ENCODE measurements around the gene BICDL1.

DNA sequence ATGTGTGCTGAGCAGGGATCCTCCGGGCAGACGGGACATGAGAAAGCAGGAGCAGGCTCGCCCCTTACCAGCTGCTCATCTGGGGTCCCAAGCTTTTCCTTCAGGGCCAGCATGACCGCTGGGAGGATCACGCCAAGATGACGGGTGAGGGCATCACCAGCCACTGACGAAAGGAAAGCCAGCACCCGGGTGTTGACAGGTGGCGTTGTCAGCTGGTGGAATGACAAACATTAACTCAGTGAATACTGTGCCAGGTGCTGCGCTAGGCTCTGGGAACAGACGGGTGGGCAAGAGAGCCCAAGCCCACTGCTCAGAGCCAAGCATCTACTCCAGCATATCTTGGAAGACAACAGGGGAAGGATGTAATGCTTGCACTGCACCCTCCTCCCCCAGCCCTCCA, 148.8 kb downstream of the BICDL1 start:
- TF ChIP-seq POLR2AphosphoS5 (IDR thresholded peaks at IDR 0.05; ENCODE audit: insufficient read depth, low read depth, low read length) (no peak), POLR2A (IDR thresholded peaks at IDR 0.05; ENCODE audit: low read depth, low read length) (no peak), JUN (IDR thresholded peaks at IDR 0.05; ENCODE audit: borderline replicate concordance, insufficient read depth, insufficient read length, low read depth) (no peak)
- TF ChIP-seq, protein P1, sequence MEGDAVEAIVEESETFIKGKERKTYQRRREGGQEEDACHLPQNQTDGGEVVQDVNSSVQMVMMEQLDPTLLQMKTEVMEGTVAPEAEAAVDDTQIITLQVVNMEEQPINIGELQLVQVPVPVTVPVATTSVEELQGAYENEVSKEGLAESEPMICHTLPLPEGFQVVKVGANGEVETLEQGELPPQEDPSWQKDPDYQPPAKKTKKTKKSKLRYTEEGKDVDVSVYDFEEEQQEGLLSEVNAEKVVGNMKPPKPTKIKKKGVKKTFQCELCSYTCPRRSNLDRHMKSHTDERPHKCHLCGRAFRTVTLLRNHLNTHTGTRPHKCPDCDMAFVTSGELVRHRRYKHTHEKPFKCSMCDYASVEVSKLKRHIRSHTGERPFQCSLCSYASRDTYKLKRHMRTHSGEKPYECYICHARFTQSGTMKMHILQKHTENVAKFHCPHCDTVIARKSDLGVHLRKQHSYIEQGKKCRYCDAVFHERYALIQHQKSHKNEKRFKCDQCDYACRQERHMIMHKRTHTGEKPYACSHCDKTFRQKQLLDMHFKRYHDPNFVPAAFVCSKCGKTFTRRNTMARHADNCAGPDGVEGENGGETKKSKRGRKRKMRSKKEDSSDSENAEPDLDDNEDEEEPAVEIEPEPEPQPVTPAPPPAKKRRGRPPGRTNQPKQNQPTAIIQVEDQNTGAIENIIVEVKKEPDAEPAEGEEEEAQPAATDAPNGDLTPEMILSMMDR (IDR thresholded peaks at IDR 0.05; ENCODE audit: extremely low read depth in 1 of 2, insufficient read depth in 1 of 2, low read depth in 1 of 2, low read length in 2 of 2), result no peak
- TF ChIP-seq, protein P2, sequence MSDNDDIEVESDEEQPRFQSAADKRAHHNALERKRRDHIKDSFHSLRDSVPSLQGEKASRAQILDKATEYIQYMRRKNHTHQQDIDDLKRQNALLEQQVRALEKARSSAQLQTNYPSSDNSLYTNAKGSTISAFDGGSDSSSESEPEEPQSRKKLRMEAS (IDR thresholded peaks at IDR 0.05; ENCODE audit: insufficient read depth, insufficient read length), result no peak

All from endothelial cell of umbilical vein (primary cell).